Spinal cord (tissue), 4 donors: ENCODE results near the gene MYCT1. TPM values are rescaled to one million over a fixed set of nuclear protein-coding genes. Genes with fewer than 3 reads are reported as not detected.

Experiments used
- polyA plus RNA-seq, 2 donors: library from polyadenylated mRNA; unstranded; fragments of 120-200 nt; gene quantifications; one replicate each; pipeline ENCODE4 v1.2.1, GENCODE V29; 2013; ENCODE audit not compliant: insufficient read length in 2 of 2
- total RNA-seq, 2 donors: library from RNA; depleted of rRNA in 1 of 2; stranded (reverse); fragments of 120-200 nt in 1 of 2; fragments of >200 nt in 1 of 2; gene quantifications; one replicate each; pipeline versions ENCODE4 v1.2.3 to v1.2.4, GENCODE V29; 2013 to 2014

The MYCT1 gene
- total and polyA plus RNA-seq, 4 donors: 6.2 to 16.9 (median 10.4) TPM

Other genes with a start within 250 kb of the MYCT1 start
- gene SYNE1, start 60.5 kb upstream of the MYCT1 start, total RNA-seq: 100 to 1,000 TPM; 126 to 201 TPM
- gene SYNE1, start 60.5 kb upstream of the MYCT1 start, polyA plus RNA-seq: 10 to 100 TPM; 71.5 to 84.4 TPM
- under 1 TPM; 0.66 to 0.99 TPM for gene VIP, start 52.9 kb downstream of the MYCT1 start, total RNA-seq
- 1 to 10 TPM in 1 of 2 donors, under 1 TPM in 1; 0.74 to 1.1 TPM for gene VIP, start 52.9 kb downstream of the MYCT1 start, polyA plus RNA-seq